GM12875 (cell line): Measurements from ENCODE around the gene NUTM2A.
"Not testable (repeated sequence)": the region's sequence is repeated elsewhere in the genome, so short reads cannot be mapped to it uniquely, and the experiment has no call there.

Experiments used
- H3K4me3 ChIP-seq: one replicate; pipeline ENCODE4 v1.5.1; 2011; ENCODE audit warnings: low read depth, low read length, control low read depth

Gene NUTM2A

GRCh38 chr10:87225148-87225547 is at the start of gene NUTM2A:
Gene NUTM2A (plus strand): TSS chr10:87225448. CDS start chr10:87225831, 383 bp downstream.
- H3K4me3 ChIP-seq: not testable (repeated sequence)

GRCh38 chr10:87177587-87177986 is 47.7 kb upstream of the NUTM2A start:
- H3K4me3 ChIP-seq: not testable (repeated sequence)

GRCh38 chr10:87184421-87184820 is 40.8 kb upstream of the NUTM2A start:
- not testable (repeated sequence) for H3K4me3 ChIP-seq

- H3K4me3 ChIP-seq: not testable (repeated sequence)
Measured at GRCh38 chr10:87186016-87186415, 39.2 kb upstream of the NUTM2A start.

GRCh38 chr10:87187573-87187972 is 37.7 kb upstream of the NUTM2A start:
- not testable (repeated sequence) for H3K4me3 ChIP-seq

GRCh38 chr10:87191841-87192240 is 33.4 kb upstream of the NUTM2A start:
- not testable (repeated sequence) for H3K4me3 ChIP-seq

GRCh38 chr10:87200924-87201323 is 24.3 kb upstream of the NUTM2A start:
- H3K4me3 ChIP-seq: not testable (repeated sequence)

GRCh38 chr10:87204801-87205200 is 20.4 kb upstream of the NUTM2A start:
- H3K4me3 ChIP-seq: not testable (repeated sequence)

- not testable (repeated sequence) for H3K4me3 ChIP-seq
Measured at GRCh38 chr10:87206922-87207321, 18.3 kb upstream of the NUTM2A start.

- not testable (repeated sequence) for H3K4me3 ChIP-seq
Measured at GRCh38 chr10:87210309-87210708, 14.9 kb upstream of the NUTM2A start.

- H3K4me3 ChIP-seq: not testable (repeated sequence)
Measured at GRCh38 chr10:87211848-87212247, 13.4 kb upstream of the NUTM2A start.

GRCh38 chr10:87213150-87213765 is 12.0 kb upstream of the NUTM2A start:
- not testable (repeated sequence) for H3K4me3 ChIP-seq

- not testable (repeated sequence) for H3K4me3 ChIP-seq
Measured at GRCh38 chr10:87213806-87214205, 11.4 kb upstream of the NUTM2A start.

- not testable (repeated sequence) for H3K4me3 ChIP-seq
Measured at GRCh38 chr10:87216120-87216519, 9.1 kb upstream of the NUTM2A start.

- not testable (repeated sequence) for H3K4me3 ChIP-seq
Measured at GRCh38 chr10:87219370-87219769, 5.9 kb upstream of the NUTM2A start.

- not testable (repeated sequence) for H3K4me3 ChIP-seq
Measured at GRCh38 chr10:87222789-87223188, 2.5 kb upstream of the NUTM2A start.

GRCh38 chr10:87228247-87228646 is 3.0 kb downstream of the NUTM2A start:
- H3K4me3 ChIP-seq: not testable (repeated sequence)

- H3K4me3 ChIP-seq: not testable (repeated sequence)
Measured at GRCh38 chr10:87229211-87229610, 4.0 kb downstream of the NUTM2A start.

GRCh38 chr10:87234854-87235253 is 9.6 kb downstream of the NUTM2A start:
- H3K4me3 ChIP-seq: not testable (repeated sequence)

- not testable (repeated sequence) for H3K4me3 ChIP-seq
Measured at GRCh38 chr10:87237244-87237643, 12.0 kb downstream of the NUTM2A start.

- H3K4me3 ChIP-seq: not testable (repeated sequence)
Measured at GRCh38 chr10:87239346-87239808, 14.1 kb downstream of the NUTM2A start.

GRCh38 chr10:87242192-87242591 is 16.9 kb downstream of the NUTM2A start:
- H3K4me3 ChIP-seq: not testable (repeated sequence)

- H3K4me3 ChIP-seq: not testable (repeated sequence)
Measured at GRCh38 chr10:87247335-87247734, 22.1 kb downstream of the NUTM2A start.
